ENCODE results near the gene C14orf132.
"Not testable (repeated sequence)": the region's sequence is repeated elsewhere in the genome, so short reads cannot be mapped to it uniquely, and the experiment has no call there.

C14orf132 gene

DNA sequence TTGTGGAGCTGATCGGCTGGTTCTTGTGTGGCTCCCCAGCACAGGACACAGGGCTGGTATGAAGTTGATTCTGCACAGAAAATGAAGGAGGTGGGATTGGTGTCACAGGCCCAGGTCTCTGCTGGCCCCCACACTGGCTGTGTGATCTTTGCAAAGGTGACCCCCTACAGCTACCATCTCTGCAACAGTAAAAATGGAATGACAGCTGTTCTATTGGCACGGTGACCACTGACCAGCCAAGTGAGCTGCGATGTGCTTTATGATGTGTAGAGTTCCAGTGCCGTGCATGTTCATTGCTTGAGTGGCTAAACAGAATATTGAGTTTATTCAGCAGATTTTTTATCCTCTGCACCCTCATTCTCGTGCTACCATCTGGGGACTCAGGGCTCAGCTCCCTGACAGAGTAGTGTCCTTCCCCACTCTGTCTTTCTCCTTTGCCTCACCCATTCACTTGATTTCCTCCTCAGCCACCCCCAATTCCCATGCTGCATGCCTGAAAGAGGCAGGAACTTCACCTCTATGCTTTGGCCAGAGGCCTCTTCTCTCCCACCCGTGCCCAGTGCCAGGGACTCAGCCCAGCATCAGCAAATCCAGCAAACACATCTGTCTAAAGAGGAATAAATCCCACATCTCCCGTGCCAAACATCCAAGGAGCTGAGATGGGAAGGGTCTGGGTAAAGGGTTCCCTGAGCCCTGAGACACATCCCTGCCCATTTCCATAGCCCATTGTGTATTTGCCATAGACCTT lies 21.2 kb downstream of the C14orf132 start:
- DNase-seq = no peak

DNA sequence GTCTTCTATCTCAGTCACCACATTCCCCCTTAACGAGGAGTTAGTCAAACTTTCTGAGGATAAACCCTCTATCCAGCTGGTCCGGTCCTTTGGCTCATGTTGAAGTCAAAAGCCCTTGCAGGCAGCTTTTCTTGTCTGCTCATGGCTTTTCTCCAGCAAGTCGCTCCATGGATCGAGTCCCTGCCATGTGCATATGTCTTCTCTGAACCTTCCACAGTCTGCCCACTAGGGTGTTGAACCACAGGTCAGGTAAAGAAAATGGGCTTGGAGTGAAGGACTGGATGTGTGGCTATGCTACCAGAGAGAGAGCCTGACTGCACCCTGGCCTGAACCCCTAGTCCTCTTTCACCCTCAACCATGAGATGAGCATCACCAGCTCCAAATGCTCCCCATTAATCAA lies 22.8 kb downstream of the C14orf132 start:
- DNase-seq = no peak

DNA sequence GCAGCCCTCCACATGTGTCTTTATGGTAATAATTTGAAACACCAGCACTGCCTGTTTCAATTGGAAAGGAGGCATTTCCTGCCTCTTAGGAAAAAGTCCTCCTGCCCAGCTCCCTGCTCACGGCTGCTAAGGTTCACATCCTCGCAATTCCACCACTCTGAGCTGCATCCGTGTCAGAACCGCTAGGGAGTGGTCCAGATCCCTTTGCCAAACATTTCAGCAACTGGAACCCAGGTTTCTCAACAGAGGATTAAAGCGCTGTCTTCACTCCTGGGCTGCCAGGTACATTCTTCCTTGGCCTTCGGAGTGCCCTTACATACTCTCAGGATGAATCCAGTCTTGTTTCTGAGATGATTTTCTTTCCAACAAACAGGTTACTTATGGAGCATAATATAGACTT lies 23.3 kb downstream of the C14orf132 start:
- no peak for DNase-seq

DNA sequence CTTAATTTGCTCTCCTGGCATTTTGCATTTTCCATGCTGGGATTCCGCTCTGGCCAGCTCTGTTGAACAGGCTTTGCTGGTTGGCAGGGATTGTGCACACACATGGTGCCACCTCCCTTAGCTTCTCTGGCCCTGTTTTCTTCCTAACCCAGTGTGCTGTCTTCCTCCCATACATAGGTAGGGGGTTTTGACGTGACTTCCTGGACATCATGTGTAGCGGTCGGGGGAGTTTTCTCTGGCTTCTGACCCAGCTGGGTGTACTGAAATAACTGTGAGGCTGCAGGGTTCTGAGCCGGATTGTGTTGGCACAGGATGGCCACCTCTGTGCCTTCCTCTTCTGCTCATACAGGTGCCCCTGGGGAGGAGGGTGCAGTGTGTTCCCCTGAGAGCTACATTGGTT lies 25.7 kb downstream of the C14orf132 start:
- DNase-seq = no peak

DNA sequence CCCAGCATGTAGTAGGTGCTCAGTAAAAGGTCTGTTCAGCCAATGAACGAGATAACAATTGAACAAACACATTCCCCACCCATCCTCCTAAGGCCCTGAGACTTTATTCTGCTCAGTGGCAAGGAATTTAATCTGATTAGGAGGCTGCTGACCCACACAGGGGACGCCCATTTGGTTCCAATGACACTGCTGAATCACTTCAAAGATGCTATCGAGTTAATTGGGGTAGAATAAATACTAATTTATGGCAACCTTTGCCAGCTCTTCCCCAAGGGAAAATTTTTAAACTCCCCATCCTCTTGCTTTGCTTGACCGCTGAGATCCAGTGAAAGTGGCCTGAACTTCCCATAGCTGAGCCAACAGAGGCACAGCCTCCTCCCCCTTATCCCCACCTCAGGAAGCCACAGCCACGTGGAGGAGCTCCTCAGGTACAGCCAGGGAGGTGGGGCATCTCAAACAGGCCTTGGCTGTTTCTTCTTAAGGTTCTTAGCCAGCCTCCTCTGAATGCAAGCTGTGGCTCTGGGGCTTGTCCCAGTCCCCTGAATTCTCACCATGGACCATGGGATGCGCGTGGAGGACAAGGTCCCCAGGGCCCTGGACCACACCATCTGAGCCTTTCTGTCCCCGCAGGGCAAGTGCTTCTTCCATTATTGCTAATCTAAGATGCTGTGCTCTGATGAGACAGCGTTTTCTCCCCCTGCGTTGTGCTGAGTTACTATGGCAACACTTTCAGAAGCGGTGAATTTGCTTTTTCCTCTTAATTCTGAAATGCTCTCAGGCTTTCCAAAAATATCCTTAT lies 26.7 kb downstream of the C14orf132 start:
- DNase-seq = no peak

DNA sequence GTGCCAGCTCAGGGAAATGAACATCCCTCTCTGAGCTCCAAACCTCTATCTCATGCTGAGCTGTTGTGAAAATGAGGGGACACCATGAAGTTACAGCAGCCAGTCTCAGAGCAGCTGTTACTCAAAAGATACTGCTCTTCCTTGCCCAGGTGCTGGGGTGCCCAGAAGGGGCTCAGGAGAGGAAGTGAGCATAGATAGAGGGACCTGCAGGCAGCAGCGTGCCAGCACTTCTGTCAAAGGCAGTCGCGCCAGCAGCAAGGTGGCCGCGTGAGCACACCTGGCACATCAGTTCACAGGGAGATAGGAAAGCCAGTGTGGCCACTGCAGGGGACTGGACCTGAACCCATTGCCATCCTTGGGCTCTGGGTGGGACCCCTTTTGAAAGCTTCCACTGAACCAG lies 27.8 kb downstream of the C14orf132 start:
- no peak for DNase-seq

DNA sequence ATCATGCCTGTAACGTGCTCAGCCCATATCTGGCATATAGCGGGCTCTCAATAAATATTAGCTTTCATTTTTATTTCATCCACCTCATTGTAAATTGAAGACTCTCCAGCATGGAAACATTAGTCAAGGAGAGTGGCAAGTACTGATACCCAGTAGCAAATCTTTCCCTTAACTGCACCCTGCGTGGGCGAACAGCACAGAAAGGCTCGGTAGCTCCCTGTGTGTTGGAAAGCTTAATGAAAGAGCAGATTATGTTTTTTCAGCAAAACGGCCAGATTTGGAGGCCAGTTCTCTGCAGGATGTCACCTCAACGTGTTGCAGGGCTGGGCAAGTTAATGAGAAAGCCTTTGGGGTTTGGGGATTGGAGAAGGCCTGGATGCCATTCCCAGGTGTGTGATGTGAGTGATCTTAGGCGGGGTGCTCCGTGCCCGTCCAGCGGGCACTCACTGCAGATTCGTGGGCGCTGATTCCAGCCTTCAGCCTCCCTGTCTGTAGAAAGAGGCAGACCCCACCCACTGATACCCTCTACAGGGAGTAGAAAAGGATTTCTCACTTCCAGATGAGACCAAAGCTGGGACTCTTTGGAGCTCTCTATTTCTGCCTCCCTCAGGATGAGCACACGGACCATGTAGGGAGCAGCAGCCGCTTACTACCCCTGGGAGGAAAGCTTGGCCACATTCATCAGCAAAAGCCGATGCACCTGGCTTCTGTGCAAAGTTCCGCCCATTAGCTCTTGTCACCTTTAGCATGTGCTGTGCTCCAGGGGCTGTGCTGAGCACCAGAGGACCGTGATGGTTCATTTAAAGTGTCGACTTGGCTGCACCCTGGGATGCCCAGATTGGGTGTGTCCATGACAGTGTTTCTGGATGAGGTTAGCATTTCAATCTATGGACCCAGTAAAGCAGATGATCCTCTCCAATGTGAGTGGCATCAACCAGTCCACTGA lies 29.1 kb downstream of the C14orf132 start:
- no peak for DNase-seq

DNA sequence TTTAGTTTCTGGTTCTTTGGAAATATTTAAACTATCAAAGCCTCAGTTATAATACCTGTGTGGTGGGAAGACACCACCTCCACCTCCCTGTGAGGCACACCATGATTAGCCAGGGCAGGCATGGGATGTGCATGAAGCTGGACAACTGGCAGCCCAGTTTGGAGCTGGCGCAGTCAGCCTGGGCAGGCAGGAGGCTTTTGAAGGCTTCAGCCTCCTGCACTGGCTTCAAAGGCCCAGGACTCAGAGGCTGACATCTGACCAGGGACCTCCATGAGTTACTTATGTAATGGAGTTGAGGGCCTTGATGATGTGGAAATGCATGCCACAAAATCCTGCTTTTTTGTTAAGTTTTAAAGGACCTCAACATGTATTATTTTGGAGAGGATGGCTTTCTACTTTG lies 30.3 kb downstream of the C14orf132 start:
- DNase-seq = no peak

DNA sequence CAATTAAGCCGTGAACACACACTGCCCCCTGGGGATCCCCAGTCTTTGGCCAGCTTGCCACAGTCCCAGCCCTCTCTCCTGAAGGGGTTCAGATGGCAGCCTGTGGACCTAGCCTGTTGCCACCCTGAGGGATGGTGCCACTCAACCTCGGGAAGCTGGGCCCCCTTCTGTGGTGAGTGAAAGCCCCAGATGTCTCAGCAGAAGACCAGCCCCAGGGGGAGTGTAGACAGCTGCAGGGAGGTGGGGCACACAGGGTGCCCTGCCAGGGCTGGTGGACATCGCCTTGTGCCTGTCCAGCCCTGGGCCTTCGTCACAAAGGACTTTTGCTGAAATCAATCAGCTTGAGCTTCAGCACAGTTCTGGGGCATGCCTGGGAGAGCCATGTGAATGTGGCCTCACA lies 32.4 kb downstream of the C14orf132 start:
- DNase-seq = no peak

DNA sequence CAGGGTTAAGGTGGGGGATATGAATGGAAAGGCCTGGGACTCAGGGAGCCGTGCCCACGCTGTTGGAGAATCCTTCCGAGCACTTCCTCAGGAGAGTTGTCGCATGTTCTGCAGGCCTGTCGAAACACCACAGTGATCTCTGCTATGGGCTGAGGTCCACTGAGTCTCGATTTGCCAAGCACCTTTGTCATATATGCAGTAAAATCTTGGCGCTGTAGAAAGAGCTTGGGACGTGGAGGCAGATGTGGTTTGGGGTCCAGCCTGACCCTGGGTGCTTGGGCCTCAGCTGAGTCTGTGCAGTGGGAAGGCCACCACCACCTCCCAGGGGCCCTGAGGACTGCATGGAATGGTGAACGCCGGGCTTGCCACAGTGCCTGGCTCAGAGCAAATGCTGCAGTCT lies 32.9 kb downstream of the C14orf132 start:
- no peak for DNase-seq

DNA sequence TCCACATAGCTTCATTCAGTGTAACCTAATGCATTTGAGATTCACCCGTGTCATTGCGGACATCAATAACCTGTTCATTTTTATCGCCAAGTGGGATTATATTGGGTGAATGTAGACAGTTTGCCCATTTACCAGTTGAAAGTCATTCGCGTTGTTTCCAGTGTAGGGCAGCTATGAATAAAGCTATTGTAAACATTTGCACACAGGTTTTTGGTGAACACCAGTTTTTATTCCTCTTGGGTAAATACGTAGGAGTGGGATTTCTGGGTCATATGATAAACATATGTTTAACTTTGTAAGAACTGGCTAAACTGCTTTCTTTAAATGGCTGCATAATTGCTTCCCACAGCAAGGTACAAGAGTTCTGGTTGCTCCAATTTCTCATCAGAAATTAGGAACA lies 33.6 kb downstream of the C14orf132 start:
- DNase-seq = no peak

DNA sequence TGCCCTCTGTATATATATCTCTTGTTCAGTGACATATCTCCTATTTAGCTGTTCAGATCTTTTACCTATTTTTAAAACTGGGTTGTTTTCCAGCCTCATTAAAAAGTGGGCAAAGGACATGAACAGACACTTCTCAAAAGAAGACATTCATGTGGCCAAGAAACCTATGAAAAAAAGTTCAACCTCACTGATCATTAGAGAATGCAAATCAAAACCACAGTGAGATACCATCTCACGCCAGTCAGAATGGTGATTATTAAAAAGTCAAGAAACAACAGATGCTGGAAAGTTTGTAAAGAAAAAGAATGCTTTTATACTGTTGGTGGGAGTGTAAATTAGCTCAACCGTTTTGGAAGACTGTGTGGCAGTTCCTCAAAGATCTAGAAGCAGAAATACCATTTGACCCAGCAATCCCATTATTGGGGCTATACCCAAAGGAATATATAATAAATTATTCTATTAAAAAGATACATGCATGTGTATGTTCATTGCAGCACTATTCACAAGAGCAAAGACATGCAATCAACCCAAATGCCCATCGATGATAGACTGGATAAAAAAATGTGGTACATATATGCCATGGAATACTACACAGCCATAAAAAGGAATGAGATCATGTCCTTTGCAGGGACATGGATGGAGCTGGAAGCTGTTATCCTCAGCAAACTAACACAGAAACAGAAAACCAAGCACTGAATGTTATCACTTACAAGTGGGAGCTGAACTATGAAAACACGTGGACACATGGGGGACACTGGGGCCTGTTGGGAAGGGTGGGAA lies 34.3 kb downstream of the C14orf132 start:
- not testable (repeated sequence) for DNase-seq

DNA sequence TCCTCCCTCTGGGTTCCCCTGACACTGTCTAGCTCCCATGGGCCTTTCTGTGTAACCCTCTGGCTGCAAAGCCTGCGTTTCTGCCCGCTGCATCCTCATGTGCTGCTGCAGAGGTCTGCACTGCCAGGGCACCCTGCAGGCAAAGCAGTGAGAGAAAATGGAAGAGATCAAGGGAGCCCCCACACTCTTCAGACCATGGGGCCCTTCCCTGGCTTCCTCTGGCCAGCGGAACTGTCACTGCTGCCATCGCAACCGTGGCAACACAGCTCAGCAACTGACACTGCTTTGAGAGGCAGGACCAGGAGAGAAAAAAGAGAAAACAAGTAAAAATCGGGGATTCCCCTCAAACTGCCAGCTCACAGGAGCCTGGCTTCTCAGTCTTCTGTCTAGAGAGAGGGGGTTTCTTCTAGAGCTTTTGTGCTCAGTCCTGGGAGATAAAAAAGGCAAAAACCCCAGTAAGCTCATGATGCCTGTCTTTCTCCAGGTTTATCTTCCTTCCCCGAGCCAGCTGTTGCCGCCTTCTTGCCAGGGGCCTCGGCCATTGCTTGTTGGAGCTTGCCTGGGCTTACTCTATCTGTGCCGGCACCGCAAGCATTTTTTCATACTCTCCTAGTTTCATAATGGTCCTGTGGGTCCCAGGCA lies 38.9 kb downstream of the C14orf132 start:
- no peak for DNase-seq

DNA sequence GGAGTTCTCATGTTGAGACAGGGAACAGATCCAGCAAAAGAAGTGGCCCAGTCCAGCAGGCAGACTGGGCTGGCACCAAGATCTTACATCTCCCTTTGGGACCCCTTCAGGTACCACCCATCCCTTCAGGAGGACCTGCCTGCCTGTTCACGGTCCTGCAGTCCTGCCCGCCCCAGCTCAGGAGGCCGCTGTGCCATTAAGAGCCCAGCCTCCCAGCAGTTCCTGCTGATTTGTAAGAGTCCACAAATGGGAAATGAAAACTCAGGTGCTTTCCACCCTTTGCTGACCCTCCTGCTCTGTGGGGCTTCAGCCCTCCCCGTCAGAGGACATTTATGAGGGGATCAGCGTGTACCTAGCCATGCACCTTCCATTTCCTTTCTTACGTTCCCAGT lies 39.5 kb downstream of the C14orf132 start:
- DNase-seq = no peak

DNA sequence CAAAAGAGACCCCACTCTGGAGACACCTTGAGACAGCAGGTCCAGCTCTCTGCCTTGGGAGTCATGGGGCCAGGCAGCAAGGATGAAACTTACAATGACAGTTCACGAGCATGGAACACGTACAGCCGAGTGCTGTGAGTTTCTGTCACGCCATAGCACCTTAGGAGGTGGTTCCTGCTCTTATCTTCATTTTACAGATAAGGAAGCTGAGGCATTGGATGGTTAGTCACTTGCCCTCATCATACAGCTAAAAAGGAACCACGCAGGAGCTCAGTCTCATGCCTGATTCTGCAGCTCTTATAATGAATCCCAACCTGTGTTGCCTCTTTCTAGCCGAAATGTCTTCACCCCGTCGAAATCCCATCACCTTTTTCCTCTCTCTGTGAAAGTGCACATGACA lies 39.9 kb downstream of the C14orf132 start:
- DNase-seq = no peak

DNA sequence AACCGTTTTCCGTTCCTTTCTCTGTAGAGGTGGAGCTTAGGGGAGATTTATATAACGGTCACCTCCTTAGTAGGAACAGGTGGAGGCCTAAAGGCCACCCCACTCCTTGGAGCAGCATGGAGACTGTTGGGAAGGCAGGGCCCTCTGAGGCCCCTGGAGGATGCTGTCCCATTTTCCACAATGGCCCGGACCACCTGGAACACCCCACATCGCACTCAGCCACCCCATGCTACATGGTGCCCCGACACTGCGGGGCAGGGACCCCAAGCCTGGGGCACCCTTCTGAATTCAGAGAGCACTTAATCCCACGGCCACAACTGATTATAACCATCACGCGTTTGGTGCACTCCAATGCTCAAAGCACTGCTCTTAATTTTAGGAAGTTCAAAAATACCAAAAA lies 41.4 kb downstream of the C14orf132 start:
- DNase-seq = no peak

DNA sequence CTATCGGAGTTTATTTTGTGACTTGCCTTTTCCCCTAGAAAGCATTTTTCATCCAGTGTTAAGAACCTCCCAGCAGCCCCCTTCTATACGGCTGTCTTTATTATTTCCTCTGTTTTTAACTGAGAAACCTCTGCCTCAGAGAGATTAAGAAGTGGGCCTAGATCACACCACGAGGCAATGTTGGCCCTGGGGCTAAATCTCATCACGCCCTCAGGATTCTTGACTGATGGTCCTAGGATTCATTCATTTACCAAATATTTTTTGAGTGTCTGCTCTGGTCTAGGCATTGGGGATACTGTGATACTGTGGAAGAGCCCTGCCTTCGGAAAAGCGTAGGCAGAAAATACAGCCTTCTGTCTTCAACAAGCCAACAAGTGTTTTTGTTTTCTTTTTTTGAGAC lies 42.1 kb downstream of the C14orf132 start:
- no peak for DNase-seq

DNA sequence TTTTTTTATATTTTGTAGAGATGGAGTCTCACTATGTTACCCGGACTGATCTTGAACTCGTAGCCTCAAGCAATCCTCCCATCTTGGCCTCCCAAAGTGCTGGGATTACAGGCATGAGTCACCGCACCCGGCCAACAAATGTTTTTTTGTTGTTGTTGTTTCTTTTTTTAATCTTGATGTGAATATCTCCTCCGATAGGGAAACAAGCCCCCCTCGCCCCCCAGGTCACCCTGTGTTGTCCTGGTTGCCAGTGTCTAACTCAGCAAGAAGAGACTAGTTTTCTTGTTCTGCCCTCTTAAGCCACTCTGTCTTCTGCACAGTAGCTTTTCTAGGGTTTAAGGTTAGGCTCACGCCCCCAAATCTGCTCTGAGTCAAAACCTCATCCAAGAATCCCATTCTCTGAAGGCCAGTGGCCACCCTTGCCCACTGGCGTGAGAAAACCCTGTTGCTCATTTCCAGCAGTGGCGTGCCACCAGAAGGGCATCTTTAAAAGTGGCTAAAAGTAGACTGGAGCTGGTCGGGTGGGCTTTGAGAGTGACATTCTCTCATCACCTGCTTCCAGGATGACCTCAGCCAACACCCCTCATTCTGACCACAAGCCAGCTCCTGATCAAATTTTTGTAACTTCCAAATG lies 42.7 kb downstream of the C14orf132 start:
- DNase-seq = no peak

DNA sequence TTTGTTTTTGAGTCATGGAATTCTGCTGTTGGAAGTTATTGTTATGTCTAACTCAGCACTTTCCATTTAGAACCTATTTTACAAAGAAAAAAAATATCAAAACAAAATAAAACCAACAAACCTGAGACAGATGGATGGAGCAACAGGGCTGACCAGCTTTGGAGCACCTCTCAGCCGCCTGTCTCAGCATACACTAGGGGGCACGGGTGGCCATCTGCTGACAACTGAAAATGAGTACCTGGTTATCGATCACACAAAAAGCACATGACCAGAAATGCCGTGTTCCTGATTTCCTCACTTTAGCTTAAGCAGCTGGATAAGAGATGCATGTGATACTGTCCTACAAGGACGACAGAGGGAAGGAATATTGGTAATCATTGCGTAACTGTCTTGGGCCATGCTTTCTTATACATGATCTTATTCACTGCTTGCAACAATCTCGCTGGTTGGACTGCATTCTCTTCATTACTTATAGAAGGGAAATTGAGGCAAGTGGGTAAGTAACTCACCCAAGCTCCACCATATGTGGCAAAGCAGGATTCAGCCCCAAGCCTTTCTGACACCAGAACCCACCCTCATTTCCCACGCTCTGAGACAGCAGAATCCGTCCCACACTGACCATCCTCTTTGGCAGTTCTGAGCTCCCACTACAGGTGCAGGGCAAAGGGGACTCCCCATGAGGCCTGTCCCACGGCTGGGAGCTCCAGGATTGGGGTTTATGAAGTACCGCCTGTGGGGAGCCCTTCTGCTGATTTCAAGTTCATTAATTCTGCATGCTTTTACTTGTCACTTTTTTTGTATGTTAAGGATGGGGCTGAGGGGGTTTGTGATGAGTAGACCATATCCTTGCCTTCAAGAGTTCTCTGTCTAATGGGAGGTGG lies 43.5 kb downstream of the C14orf132 start:
- DNase-seq = no peak

DNA sequence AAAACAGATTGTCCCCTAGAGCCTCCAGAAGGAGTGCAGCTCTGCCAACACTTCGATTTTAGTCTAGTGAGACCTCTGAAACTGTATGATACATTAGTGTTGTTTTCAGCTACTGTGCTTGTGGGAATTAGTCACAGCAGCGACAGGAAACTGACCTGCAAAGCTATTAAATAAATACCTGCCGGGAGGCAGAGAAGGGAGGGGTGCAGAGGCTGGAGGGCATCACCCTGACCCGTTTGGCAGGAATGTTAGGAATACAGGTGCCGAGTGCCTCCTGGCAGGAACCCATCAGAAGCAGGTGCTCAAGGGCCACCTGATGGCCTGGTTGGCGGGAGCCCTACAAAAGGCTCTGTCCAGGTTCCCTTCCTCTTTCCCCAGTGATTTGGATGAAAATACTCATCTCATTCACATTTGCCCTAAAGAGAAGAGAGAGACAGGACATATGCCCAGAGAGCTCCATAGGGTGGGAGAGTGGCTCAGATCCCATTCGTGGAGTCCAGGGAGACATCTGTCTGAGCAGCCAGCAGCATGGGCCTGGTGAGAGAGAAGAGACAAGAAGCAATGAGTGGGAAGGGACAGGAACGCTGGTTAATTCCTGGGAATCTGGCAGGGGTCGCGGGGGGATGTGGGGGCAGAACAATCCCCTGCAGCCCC lies 44.6 kb downstream of the C14orf132 start:
- DNase-seq = no peak

Measured in activated CD4-positive, CD25-positive, alpha-beta regulatory T cell (primary cell).